Pulmonary artery endothelial cell (primary cell): ENCODE results near the gene PSMD14. TPM values are rescaled to one million over a fixed set of nuclear protein-coding genes. Genes with fewer than 3 reads are reported as not detected.

Experiments used
- DNase-seq: peaks from one replicate; pipeline ENCODE4 v3.0.0-alpha.2; 2011; ENCODE audit warnings: low read depth, low spot score
- total RNA-seq: library from RNA; depleted of rRNA; stranded (reverse); fragments of >200 nt; gene quantifications from 2 replicates; pipeline ENCODE4 v1.2.3, GENCODE V29; 2014

PSMD14 gene
- total RNA-seq, 1 donor from 2014 or later, result 115 TPM

GRCh38 chr2:161445097-161445496, 136.9 kb downstream of the PSMD14 start:
- DNase-seq, result no peak

GRCh38 chr2:161448431-161448830, 140.2 kb downstream of the PSMD14 start:
- no peak for DNase-seq

Other genes with a start within 250 kb of the PSMD14 start
- 75.2 and 91.1 TPM in 2 replicates for gene TANK, start 148.0 kb upstream of the PSMD14 start, total RNA-seq
- 0.04 and 0.07 TPM in 2 replicates for gene TBR1, start 107.9 kb downstream of the PSMD14 start, total RNA-seq